ENCODE measurements around the gene MBD5.

The MBD5 gene

GRCh38 chr2:148545390-148546256, 524.7 kb downstream of the MBD5 start:
- no peak for DNase-seq (ENCODE audit: low read depth in 3 of 3)

GRCh38 chr2:148546270-148546669, 525.4 kb downstream of the MBD5 start:
- DNase-seq (ENCODE audit: low read depth in 3 of 3), result no peak

GRCh38 chr2:148548716-148549400, 528.0 kb downstream of the MBD5 start:
- DNase-seq (ENCODE audit: low read depth in 3 of 3), result no peak

GRCh38 chr2:148552675-148553331, 531.9 kb downstream of the MBD5 start:
- no peak for DNase-seq (ENCODE audit: low read depth in 3 of 3)

- DNase-seq (ENCODE audit: low read depth in 3 of 3), result no peak
Observed at GRCh38 chr2:148553332-148553887, 532.5 kb downstream of the MBD5 start.

- DNase-seq (ENCODE audit: low read depth in 3 of 3), result no peak
Observed at GRCh38 chr2:148554459-148555247, 533.8 kb downstream of the MBD5 start.

GRCh38 chr2:148555622-148556294, 534.9 kb downstream of the MBD5 start:
- no peak for DNase-seq (ENCODE audit: low read depth in 3 of 3)

- DNase-seq (ENCODE audit: low read depth in 3 of 3), result no peak
Observed at GRCh38 chr2:148557844-148558436, 537.0 kb downstream of the MBD5 start.

- no peak for DNase-seq (ENCODE audit: low read depth in 3 of 3)
Observed at GRCh38 chr2:148560496-148560895, 539.6 kb downstream of the MBD5 start.

- no peak for DNase-seq (ENCODE audit: low read depth in 3 of 3)
Observed at GRCh38 chr2:148561389-148561788, 540.5 kb downstream of the MBD5 start.

GRCh38 chr2:148565272-148565894, 544.5 kb downstream of the MBD5 start:
- DNase-seq (ENCODE audit: low read depth in 3 of 3), result no peak
